ENCODE results near the gene LCN10.

LCN10 gene

DNA sequence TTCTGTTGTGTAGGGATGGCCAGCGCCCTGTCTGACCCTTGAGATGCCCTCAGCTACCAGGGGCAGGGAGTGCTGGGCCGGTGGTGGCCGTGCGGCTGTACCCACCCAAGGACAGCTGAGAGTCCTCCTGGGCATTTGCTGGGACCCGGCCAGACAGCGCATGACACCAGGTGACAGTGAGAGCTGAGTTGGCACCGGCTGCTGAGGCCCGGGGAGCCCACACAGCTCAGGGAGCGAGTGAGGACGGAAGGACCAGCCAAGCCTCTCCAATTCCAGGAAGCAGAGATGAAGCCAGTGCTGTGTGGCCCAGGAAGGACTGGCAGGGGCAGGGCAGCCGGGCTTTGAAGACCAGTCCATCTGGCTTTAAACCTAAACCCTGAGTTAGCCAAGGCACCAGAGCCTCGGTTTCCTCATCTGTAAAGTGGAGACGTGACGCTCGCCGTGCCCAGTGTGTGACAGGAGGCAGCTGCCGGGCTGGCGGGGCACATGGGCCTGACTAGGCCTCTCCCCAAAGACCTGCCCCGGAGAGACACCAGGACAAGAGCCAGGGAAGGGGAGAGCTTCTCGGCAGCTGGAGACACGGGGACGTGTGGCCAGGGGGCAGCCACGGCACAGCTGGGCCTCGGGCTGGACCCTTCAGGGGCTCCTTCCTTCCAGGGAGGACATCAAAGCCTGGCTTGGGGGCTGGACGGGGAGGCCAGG, 52.5 kb downstream of the LCN10 start:
- no peak for DNase-seq (ENCODE audit: low read depth in 1 of 2, low spot score in 1 of 2)

DNA sequence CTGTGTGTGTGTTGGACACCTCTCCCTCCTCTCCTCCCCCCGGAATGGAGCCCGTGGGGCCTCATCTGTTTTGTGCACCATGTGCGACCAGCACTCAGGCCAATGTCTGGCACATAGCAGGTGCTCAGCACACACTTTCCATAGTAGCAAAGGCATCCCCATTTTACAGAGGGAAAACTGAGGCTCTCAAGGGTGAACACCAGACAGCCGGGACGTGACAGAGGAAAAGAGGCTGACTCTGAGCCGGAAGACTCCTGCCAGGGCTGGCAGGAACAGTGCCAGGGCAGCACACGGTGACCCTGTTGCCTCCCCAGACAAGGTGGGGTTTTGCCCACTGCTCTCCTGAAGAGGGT, 53.7 kb downstream of the LCN10 start:
- no peak for DNase-seq (ENCODE audit: low read depth in 1 of 2, low spot score in 1 of 2)

DNA sequence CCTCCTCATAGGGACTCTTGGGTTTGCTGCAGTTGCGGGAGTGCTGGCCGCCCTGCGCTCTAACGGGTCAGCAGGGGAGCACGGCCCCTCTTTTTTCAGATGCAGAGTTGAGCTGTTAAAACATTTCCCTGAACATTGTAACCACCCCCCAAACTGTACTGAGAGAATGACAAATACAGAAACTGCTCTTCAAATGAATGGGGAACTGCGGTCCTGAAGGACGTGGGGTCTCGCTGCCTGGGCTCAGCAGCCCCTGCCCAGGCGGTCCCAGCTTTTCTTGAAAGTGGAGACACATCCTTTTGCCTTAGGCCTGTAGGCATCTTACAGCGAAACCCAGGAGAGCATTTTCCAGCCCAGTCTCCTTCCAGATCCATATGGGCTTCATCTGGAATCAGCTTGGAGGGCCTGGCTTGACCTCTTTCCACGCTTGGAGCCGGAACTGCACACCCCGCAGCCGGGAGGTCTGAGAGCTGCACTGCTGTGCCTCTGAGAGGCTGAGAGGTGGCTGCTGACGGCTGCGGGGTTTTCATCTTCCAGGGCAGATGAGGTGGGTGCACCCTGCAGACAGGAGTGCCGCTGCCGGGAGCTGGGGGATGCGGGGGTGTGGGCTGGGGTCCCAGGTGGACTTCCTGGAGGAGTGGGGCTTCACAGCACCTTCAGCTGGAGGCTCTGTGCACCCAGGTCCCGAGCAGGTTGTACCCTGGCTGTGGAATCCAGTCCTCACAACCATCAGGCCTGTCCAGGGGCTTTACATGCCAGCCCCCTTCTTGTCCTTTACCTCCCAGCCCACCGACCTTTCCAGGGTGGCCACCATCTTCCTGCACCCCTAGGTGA, 54.2 kb downstream of the LCN10 start:
- no peak for DNase-seq (ENCODE audit: low read depth in 1 of 2, low spot score in 1 of 2)
